ENCODE measurements around the gene SWI5. TPM values are rescaled to one million over a fixed set of nuclear protein-coding genes. Genes with fewer than 3 reads are reported as not detected.
"Not testable (repeated sequence)": the region's sequence is repeated elsewhere in the genome, so short reads cannot be mapped to it uniquely, and the experiment has no call there.

SWI5 gene
- total RNA-seq (2014; rRNA removed; shearing (Covaris generic)) = 59.5 and 66.7 TPM in 2 replicates

GRCh38 chr9:128276008-128276573 lies at the start of gene SWI5:
SWI5 (plus strand) TSS chr9:128276276.
- DNase-seq (ENCODE audit: low spot score) = peak; percentile 99

DNA sequence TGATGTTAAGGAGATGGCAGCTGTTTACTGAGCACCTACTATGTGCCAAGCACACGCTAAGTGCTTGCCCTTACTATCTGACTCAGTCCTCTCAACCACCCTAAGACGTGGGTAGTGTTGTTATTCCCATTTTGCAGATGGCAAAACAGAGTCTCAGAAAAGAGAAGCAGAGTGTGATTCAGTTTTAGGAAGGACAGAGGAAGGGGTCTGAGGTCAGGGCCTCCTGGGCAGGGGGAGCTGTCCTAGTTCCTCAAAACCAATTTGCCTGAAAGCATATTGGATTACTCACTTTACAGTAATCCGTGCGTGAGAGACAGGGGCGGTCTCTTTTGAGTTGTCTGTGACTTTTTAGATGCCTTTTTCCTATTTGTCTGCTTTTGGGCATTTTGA lies 49.7 kb upstream of the SWI5 start:
- DNase-seq (ENCODE audit: low spot score) = no peak

- DNase-seq (ENCODE audit: low spot score) = not testable (repeated sequence)
Observed at GRCh38 chr9:128230897-128231296, 45.2 kb upstream of the SWI5 start.

- no peak for DNase-seq (ENCODE audit: low spot score)
Observed at GRCh38 chr9:128231638-128232527, 44.2 kb upstream of the SWI5 start.

DNA sequence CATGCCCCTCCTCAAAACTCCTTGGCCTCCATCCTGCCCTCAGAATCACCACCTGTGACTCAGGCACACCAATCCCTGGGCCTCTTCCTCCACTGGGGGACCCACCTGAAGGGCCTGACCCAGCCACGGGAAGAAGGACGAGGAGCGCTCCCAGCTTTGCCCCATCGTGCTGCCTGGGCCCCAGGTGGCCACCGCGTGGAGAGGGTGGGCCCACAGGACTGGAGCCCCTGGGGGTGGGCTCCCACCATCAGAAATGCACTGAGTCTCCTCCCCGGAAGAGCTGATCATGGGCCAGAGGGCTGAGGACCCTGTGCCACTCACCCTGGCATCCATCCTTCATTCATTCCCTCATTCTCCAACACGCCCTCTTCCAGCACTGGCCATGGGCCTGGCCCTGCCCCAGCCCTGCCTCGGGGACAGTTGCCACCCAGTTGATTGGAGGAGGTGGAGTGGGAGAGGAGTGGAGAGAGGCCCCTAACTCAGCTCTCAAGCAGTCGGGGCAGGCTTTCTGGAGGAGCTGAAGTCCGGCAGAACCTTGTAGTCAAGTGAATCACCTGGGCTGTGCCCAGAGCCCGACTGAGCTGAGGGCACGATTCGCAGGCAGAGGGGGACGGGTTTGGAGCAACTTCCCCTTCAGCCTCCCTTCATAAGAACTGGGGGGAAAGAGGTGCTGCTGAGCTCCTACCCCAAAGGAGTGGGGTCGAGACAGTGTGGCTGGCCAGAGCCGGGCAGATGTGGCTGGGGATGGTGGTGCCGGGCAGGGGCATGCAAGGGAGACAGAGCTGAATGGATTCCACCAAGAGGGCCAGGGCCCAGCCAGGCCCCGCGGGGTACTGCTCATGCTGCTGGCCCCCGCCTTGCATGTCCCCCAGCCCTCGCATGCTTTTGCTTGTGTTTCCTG lies 43.3 kb upstream of the SWI5 start:
- DNase-seq (ENCODE audit: low spot score) = no peak

DNA sequence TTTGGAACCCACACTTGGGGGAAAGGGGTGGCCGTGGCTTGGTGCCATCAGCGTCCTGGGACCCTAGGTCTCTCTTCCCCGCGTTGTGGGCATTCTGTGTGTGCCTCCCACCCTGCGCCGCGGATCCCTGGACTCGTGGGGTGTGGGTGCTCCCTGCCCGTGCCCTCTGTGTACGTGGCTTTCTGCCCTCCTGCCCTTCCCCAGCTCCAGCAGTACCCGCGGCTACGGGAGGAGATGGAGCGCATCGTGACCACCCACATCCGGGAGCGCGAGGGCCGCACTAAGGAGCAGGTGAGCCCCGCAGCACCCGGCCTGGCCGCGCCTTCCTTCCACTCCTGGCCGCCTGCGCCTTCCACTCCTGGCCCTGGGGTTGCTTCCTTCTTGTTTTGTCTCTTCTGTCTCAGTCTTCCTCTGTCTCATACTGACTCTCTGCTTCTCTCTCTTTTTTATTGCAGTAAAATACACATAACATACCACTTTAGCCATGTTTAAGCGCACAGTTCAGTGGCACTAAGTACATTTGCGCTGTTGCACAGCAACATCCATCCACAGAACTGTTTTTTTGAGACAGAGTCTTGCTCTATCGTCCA lies 42.2 kb upstream of the SWI5 start:
- no peak for DNase-seq (ENCODE audit: low spot score)

GRCh38 chr9:128242124-128242523 lies 34.0 kb upstream of the SWI5 start:
- no peak for DNase-seq (ENCODE audit: low spot score)

DNA sequence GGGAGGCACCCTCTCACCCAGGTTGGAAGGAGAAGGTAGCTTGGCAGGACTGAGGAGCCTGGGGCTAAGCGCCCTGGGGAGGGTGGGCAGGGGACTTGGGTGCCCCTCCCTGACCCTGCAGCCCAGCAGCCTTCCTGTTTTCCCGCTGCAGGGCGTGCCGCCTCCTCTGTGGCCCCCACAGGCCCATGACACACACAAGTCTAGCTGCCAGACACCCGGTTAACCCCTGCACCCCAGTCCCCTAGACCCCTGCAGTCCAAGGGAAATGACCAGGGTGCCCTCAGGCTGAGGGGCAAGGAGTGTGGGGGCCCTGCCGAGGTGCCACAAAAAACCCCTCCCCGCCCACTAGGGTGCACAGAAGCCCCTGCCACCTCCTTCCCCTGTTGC lies 33.3 kb upstream of the SWI5 start:
- DNase-seq (ENCODE audit: low spot score) = no peak

- DNase-seq (ENCODE audit: low spot score) = no peak
Observed at GRCh38 chr9:128243215-128244018, 32.7 kb upstream of the SWI5 start.

DNA sequence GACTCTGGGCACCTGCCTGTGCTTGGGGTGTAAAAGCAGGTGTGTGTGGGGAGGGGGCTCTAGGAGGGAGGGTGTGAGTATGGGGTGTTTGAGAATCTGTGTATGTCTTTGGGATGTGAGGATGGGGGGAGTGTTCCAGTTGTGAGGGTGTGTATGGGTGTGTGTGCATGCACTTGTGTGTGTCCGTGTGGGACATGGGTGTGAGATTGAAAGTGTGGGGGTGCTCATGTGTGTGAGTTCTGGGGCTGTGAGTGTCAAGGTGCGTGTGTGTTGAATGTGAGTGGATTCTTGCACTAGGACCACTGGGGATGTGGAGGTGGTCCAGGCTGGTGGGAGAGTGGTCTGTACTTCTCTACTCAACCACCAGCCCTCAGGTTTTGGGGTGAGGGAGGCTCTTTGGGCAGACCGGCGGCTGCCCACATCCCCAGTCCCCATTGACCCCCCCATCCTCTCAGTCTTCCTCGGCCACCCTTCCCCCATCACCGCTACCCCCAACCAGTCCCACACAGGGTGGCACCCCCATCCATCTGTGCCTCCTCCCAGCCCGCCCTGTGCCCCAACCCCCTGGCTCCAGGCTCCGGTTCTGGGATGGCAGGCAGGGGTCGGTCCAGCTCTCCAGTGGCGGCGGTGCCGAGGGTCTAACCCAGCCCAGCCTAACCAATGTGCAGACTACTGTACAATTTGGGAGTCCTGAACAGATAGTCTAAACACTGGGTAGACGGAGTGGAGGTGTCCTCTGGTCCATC lies 31.8 kb upstream of the SWI5 start:
- DNase-seq (ENCODE audit: low spot score) = no peak

DNA sequence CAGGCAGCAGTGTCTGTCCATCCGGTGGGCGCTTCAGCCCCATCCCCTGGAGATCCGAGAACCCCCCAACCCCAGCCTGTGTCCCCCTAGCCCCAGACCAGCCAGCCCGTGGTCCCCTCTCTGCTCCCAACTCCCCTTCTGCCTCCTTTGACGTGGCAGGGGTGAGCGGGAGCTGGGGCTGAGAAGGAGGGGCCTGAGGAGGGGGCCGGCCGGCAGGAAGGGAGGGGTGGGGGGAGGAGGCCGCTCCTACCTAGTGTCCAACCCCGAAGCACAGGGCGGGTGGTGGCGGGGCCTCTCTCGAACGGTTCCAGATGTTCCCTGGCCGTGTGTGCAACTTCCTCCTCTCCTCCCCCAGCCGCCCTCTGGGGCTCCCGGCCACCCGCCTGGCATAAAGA lies 31.2 kb upstream of the SWI5 start:
- no peak for DNase-seq (ENCODE audit: low spot score)

DNA sequence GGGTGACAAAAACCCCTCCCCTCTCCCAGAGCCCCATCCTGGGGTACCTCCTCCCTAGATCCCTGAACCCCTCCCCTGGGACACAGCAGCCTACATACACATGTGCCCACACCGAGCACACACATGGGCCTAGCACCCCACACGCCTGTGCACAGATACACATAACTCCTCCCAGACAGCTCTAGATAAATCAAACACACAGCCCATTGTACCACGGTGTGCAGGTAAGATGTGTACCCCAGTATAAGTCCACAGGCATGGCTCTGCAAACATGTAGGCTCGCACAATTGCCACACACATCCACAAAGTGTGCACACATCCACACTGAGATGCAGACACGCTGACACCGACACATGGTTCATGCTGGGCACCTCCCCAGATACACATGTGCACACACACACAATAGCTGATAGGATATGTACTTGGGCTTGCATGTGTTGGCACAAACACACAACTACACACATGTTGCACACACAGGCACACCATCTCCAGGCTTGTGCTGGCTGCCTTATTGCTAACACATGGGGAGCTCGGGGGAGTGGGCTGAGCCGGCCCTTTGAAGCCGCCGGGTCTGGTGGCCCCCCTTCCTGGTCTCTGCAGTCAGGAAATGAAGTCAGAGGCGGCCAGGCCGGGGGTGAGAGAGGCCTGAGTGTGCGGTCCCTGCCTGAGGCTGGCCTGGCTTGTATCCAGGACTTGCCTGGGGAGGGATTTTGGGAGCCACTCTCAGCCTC lies 30.5 kb upstream of the SWI5 start:
- no peak for DNase-seq (ENCODE audit: low spot score)

DNA sequence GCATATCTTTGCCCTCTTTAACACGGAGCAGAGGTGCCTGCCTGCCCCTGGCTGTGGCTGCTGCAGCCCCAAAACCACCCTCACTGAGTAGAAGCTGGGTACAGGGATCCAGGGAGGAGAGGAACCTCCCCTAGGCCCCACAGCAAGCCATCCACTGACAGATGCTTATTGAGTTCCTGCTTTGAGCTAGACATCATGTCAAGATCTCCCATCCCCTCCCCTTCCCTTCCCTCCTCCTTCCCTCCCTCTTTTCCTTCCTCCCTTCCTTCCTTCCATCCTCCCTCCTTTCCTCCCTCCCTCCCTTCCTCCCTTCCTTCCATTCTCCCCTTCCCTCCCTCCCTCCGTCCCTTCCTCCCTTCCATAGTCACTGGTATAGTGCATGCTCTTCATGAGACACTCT lies 29.6 kb upstream of the SWI5 start:
- no peak for DNase-seq (ENCODE audit: low spot score)

DNA sequence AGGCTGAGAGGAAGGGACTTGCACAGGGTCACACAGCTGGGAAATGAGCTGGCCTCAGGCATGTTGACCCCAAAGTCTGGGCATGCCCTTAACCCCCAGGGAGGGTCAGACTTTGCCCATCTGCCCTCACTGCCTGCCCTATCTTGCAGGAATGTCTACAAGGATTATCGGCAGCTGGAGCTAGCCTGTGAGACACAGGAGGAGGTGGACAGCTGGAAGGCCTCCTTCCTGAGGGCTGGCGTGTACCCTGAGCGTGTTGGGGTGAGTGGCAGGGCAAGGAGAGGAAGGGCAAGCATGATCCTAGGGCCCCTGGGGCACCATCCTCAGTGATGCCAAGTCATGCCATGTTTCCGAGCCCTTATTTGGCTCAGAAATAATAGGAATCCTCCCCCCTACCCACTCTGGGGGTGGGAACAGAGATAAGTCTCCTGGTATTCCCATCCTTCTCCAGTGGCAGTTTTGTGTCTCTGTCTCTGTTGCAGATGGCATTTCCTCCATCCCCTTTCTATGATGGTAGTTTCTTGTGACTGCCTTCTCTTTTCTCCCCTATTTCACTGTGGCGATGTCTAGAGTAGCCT lies 28.8 kb upstream of the SWI5 start:
- no peak for DNase-seq (ENCODE audit: low spot score)

- no peak for DNase-seq (ENCODE audit: low spot score)
Observed at GRCh38 chr9:128249558-128249907, 26.5 kb upstream of the SWI5 start.

DNA sequence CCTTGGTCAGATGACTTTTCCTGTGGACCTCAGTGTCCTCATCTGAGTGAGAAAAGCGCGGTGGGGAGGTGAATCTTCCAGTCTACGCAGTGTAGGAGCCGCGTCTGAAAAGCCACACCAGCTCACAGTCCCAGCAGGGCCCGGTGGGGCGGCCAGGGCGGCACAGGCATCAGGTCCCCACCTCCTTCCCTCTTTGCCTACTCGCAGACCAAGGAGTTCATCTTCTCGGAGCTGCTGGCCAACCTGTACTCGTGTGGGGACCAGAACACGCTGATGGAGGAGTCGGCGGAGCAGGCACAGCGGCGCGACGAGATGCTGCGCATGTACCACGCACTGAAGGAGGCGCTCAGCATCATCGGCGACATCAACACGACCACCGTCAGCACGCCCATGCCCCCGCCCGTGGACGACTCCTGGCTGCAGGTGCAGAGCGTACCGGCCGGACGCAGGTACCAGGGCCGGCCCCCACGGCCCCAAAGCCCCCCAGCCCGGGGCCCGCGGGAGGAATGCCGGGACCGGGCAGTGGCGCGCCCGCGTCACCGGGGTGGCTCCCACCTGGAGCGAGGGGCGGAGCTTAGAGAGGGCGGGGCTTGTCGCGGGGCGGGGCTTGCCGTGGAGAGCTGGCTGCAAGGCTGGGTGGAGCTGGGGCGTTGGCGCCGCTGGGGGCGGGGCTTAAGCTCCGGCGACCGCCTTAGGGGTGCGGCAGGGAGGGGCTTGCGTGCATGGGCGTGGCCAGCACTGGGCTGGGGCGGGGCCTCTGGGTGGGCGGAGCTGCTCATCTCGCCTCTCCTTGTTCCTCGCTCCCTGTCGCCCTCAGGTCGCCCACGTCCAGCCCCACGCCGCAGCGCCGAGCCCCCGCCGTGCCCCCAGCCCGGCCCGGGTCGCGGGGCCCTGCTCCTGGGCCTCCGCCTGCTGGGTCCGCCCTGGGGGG lies 25.9 kb upstream of the SWI5 start:
- DNase-seq (ENCODE audit: low spot score) = no peak

DNA sequence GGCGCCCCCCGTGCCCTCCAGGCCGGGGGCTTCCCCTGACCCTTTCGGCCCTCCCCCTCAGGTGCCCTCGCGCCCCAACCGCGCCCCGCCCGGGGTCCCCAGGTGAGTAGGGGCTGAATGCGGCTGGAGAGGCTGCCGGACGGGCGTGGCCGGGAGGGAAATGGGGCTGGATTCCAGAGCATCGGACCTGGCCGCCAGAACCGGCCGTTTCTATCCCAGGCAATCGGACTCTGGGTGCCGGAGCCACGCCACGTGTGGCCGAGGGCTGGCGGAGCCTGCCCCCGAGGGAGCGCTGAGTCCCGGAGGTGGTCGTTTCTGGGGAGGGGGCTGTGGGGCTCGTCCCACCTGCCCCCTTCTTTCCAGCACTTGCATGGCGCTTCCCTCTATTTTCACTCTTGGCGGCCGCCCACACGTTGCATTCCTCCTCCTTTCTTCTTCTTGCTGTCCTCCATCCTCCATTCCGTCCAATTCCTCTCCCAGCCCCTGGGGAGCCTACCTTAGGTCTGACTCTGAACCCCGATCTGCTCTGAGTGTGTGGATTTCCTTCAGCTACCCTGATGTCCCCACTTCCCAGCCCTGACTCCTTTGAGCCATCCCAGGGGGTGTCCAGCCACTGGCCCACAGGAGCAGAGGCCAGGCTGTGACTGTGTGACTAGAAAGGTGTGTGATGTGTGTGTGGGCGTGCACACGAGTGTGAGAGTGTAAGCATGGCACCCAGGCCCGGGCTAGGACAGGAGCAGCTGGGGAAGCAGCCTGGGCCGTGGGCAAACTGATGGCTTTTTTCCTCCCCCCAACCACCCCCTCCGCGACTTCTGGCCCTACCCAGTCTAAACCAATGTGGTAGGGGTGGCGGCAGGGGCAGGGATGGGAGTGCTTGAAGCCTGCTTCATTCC lies 25.0 kb upstream of the SWI5 start:
- no peak for DNase-seq (ENCODE audit: low spot score)

Data from H4 (cell line).